ENCODE results near the gene KCNAB2.

Gene KCNAB2

GRCh38 chr1:6029351-6029750 lies 16.3 kb upstream of the KCNAB2 start:
- DNase-seq (ENCODE audit: insufficient read length, low spot score) (no peak), FAIRE-seq (no peak)

GRCh38 chr1:6030132-6030531 lies 15.6 kb upstream of the KCNAB2 start:
- DNase-seq (ENCODE audit: insufficient read length, low spot score) (no peak), FAIRE-seq (no peak)

- FAIRE-seq (peak; percentile 95), DNase-seq (ENCODE audit: insufficient read length, low spot score) (no peak)
These were observed 15.0 kb upstream of the KCNAB2 start for GRCh38 chr1:6030547-6031261.

GRCh38 chr1:6033124-6033523 lies 12.6 kb upstream of the KCNAB2 start:
- peak; percentile 79 for FAIRE-seq
- DNase-seq (ENCODE audit: insufficient read length, low spot score), result no peak

- peak; percentile 28 for DNase-seq (ENCODE audit: insufficient read length, low spot score)
- FAIRE-seq, result no peak
These were observed 11.5 kb upstream of the KCNAB2 start for GRCh38 chr1:6033986-6034749.

GRCh38 chr1:6034750-6035096 lies 11.0 kb upstream of the KCNAB2 start:
- FAIRE-seq (no peak), DNase-seq (ENCODE audit: insufficient read length, low spot score) (no peak)

GRCh38 chr1:6035303-6035702 lies 10.4 kb upstream of the KCNAB2 start:
- DNase-seq (ENCODE audit: insufficient read length, low spot score) (no peak), FAIRE-seq (no peak)

- FAIRE-seq (no peak), DNase-seq (ENCODE audit: insufficient read length, low spot score) (no peak)
These were observed 10.0 kb upstream of the KCNAB2 start for GRCh38 chr1:6035719-6036118.

- DNase-seq (ENCODE audit: insufficient read length, low spot score) (peak; percentile 37), FAIRE-seq (no peak)
These were observed 8.3 kb upstream of the KCNAB2 start for GRCh38 chr1:6037338-6037762.

GRCh38 chr1:6038603-6039002 lies 7.1 kb upstream of the KCNAB2 start:
- no peak for FAIRE-seq
- DNase-seq (ENCODE audit: insufficient read length, low spot score), result no peak

- FAIRE-seq (no peak), DNase-seq (ENCODE audit: insufficient read length, low spot score) (no peak)
These were observed 6.7 kb upstream of the KCNAB2 start for GRCh38 chr1:6039031-6039430.

GRCh38 chr1:6040444-6040843 lies 5.2 kb upstream of the KCNAB2 start:
- FAIRE-seq (no peak), DNase-seq (ENCODE audit: insufficient read length, low spot score) (no peak)

- FAIRE-seq (no peak), DNase-seq (ENCODE audit: insufficient read length, low spot score) (no peak)
These were observed 4.8 kb upstream of the KCNAB2 start for GRCh38 chr1:6040861-6041415.

GRCh38 chr1:6041432-6042062 lies 4.1 kb upstream of the KCNAB2 start:
- peak; percentile 49 for DNase-seq (ENCODE audit: insufficient read length, low spot score)
- no peak for FAIRE-seq

GRCh38 chr1:6043561-6043960 lies 2.1 kb upstream of the KCNAB2 start:
- no peak for FAIRE-seq
- no peak for DNase-seq (ENCODE audit: insufficient read length, low spot score)

GRCh38 chr1:6044481-6045109 lies 1.1 kb upstream of the KCNAB2 start:
- FAIRE-seq (no peak), DNase-seq (ENCODE audit: insufficient read length, low spot score) (no peak)

GRCh38 chr1:6045110-6045502 lies 582 bp upstream of the KCNAB2 start:
- FAIRE-seq (no peak), DNase-seq (ENCODE audit: insufficient read length, low spot score) (no peak)

- DNase-seq (ENCODE audit: insufficient read length, low spot score), result no peak
- no peak for FAIRE-seq
These were observed 591 bp downstream of the KCNAB2 start for GRCh38 chr1:6046279-6046678.

- FAIRE-seq (no peak), DNase-seq (ENCODE audit: insufficient read length, low spot score) (no peak)
These were observed 2.6 kb downstream of the KCNAB2 start for GRCh38 chr1:6048179-6048867.

- DNase-seq (ENCODE audit: insufficient read length, low spot score), result no peak
- FAIRE-seq, result no peak
These were observed 3.7 kb downstream of the KCNAB2 start for GRCh38 chr1:6049419-6049818.

GRCh38 chr1:6051423-6051822 lies 5.7 kb downstream of the KCNAB2 start:
- DNase-seq (ENCODE audit: insufficient read length, low spot score), result no peak
- no peak for FAIRE-seq

Measured in HTR-8/SVneo (cell line).